ENCODE results near the gene MAP4. TPM values are rescaled to one million over a fixed set of nuclear protein-coding genes. Genes with fewer than 3 reads are reported as not detected.

MAP4 gene
- total RNA-seq, 1 donor from 2014 or later, result 319 TPM

- H3K36me3 Mint-ChIP-seq (ENCODE audit: unreplicated experiment), result peaks cover 5% of the 10 kb centered on the region
- H3K27ac Mint-ChIP-seq (ENCODE audit: unreplicated experiment), result no peak overlapping the region
- no peak for DNase-seq
- no peaks in the 10 kb centered on the region for H3K4me1 Mint-ChIP-seq (ENCODE audit: low read depth, unreplicated experiment)
- H3K9me3 Mint-ChIP-seq (ENCODE audit: unreplicated experiment), result peaks cover 4% of the 10 kb centered on the region
- H3K27me3 Mint-ChIP-seq (ENCODE audit: unreplicated experiment), result peaks cover 3% of the 10 kb centered on the region
- H3K4me3 Mint-ChIP-seq (ENCODE audit: unreplicated experiment), result no peak overlapping the region
- no peak for TF ChIP-seq CTCF (IDR thresholded peaks at IDR 0.05; ENCODE audit: partially characterized antibody, unreplicated experiment)
These were observed 144.8 kb downstream of the MAP4 start for GRCh38 chr3:47871389-47871788.

DNA sequence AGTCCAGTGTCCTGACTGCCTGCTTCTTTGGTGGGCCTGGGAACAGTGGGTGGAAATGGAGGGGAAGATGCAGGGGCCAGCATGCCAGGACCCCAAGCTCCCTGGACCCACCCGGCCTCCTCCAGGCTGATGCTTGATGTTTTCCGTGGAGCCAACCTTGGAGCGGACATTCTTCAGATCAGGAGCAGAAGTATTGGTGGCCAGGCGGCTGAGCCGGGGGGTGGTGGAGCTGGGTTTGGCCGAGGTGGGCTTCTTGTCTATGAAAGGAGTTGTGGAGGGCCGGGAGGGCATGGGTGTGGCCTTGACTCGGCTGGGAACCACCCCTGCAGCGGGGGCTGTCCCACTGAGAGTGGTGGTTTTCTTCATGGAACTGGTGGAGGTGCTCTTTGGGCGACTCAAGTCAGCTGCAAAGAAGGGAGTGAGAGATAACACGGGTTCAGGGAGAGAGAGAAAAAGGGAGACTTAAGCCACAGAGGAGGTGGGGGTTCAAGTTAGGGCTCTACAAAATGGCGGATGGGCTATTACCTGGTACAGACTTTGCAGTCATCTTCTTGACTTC, 145.4 kb downstream of the MAP4 start:
- Mint-ChIP-seq H3K27ac (ENCODE audit: unreplicated experiment) (no peak overlapping the region), H3K4me3 (ENCODE audit: unreplicated experiment) (no peak overlapping the region), H3K27me3 (ENCODE audit: unreplicated experiment) (peaks cover 5% of the 10 kb centered on the region), H3K36me3 (ENCODE audit: unreplicated experiment) (peaks cover 5% of the 10 kb centered on the region), H3K4me1 (ENCODE audit: low read depth, unreplicated experiment) (no peaks in the 10 kb centered on the region), H3K9me3 (ENCODE audit: unreplicated experiment) (peaks cover 7% of the 10 kb centered on the region)
- TF ChIP-seq CTCF (IDR thresholded peaks at IDR 0.05; ENCODE audit: partially characterized antibody, unreplicated experiment), result no peak
- DNase-seq, result no peak

- no peaks in the 10 kb centered on the region for H3K4me1 Mint-ChIP-seq (ENCODE audit: low read depth, unreplicated experiment)
- H3K27ac Mint-ChIP-seq (ENCODE audit: unreplicated experiment), result no peak overlapping the region
- H3K27me3 Mint-ChIP-seq (ENCODE audit: unreplicated experiment), result peaks cover 5% of the 10 kb centered on the region
- no peak for DNase-seq
- no peak overlapping the region for H3K4me3 Mint-ChIP-seq (ENCODE audit: unreplicated experiment)
- H3K9me3 Mint-ChIP-seq (ENCODE audit: unreplicated experiment), result peaks cover 11% of the 10 kb centered on the region
- H3K36me3 Mint-ChIP-seq (ENCODE audit: unreplicated experiment), result peaks cover 5% of the 10 kb centered on the region
- TF ChIP-seq CTCF (IDR thresholded peaks at IDR 0.05; ENCODE audit: partially characterized antibody, unreplicated experiment), result no peak
These were observed 146.1 kb downstream of the MAP4 start for GRCh38 chr3:47870156-47870555.

- Mint-ChIP-seq H3K4me3 (ENCODE audit: unreplicated experiment) (no peak overlapping the region), H3K4me1 (ENCODE audit: low read depth, unreplicated experiment) (no peaks in the 10 kb centered on the region), H3K27me3 (ENCODE audit: unreplicated experiment) (peaks cover 5% of the 10 kb centered on the region), H3K9me3 (ENCODE audit: unreplicated experiment) (peaks cover 12% of the 10 kb centered on the region), H3K27ac (ENCODE audit: unreplicated experiment) (no peak overlapping the region), H3K36me3 (ENCODE audit: unreplicated experiment) (peaks cover 5% of the 10 kb centered on the region)
- DNase-seq, result no peak
- no peak for TF ChIP-seq CTCF (IDR thresholded peaks at IDR 0.05; ENCODE audit: partially characterized antibody, unreplicated experiment)
These were observed 147.9 kb downstream of the MAP4 start for GRCh38 chr3:47868306-47868705.

- no peaks in the 10 kb centered on the region for H3K4me1 Mint-ChIP-seq (ENCODE audit: low read depth, unreplicated experiment)
- peaks cover 5% of the 10 kb centered on the region for H3K27me3 Mint-ChIP-seq (ENCODE audit: unreplicated experiment)
- H3K9me3 Mint-ChIP-seq (ENCODE audit: unreplicated experiment), result peaks cover 12% of the 10 kb centered on the region
- H3K4me3 Mint-ChIP-seq (ENCODE audit: unreplicated experiment), result no peak overlapping the region
- H3K36me3 Mint-ChIP-seq (ENCODE audit: unreplicated experiment), result peaks cover 5% of the 10 kb centered on the region
- H3K27ac Mint-ChIP-seq (ENCODE audit: unreplicated experiment), result no peak overlapping the region
- no peak for DNase-seq
- no peak for TF ChIP-seq CTCF (IDR thresholded peaks at IDR 0.05; ENCODE audit: partially characterized antibody, unreplicated experiment)
These were observed 148.7 kb downstream of the MAP4 start for GRCh38 chr3:47867451-47868044.

Data from glutamatergic neuron (in vitro differentiated cells).